Measurements from ENCODE around the gene EARS2.
"Not testable (repeated sequence)": the region's sequence is repeated elsewhere in the genome, so short reads cannot be mapped to it uniquely, and the experiment has no call there.

EARS2 gene

DNA sequence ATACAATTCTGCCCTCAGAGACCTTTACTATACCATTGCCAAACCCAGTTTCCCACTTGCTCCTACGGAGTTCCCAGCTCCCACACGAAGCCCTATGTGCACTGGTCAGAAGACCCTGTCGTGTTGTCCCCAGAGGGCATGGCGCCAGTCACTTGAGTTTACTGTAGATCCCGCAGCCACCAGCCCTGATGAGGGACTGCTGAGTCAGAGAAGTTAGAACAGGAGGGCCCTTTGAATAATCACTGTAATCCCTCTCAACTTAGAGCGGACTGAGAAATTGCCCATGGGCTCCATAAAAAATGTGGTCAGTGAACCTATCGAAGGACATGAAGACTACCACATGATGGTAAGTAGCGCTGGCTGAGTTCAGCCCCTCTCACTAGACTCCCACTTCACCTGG is 9.6 kb upstream of the EARS2 start:
- no peak for DNase-seq

DNA sequence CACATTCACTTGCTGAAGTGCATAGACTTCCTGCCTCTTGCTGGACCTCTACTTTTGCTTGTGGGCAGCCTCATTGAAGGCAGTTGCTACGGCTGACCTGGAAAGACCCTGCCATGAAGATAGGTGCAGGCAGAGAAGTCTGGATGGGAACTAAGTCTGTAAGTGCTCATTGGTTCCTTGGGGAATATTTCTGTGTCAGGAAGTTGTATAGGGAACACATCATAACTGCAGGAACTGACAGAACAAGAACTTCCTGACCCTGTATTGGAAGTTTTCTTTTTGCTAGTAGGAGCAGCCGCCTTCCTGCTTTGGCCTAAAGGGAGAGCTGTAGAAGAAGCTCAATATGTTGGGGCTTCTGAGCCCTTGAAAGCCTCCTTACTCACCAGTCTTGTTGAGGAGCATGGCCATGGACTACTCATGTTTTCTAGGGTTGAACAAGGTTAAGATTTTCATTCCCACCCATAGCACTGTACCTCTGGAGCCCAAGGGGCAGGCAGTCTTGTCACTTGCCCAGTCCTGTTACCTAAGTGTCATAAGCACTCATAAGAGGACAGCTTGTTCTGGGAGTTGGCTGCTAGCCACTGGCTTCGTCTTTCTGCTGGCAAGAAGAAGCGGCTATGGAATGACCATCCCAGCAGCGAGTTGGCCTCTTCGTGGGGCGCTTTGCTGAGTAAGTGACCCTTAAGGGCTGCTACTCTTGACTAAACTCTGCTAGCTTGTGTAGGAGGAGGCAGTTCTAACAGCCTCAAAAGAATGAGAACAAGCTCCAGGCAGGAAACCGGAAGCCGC is 7.6 kb upstream of the EARS2 start:
- no peak for DNase-seq

DNA sequence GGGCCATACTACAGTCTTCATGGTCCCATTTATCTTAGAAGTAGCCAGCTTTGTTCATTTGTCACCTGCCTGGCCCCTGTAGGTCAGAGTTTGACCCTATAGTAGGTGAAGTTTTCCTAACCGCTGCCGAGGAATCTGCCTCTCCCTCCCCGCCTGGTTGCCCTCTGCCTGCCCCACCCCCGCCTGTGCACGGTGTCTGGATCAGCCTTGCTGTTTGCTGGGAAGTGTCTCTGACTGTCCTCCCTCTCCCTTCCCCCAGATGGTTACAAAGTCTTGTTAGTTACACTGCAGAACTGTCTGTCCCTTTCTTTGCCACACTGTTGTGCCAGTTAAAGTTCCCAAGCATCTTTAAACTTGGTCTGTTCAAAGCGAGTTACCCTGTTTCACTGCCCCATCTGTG is 6.0 kb upstream of the EARS2 start:
- DNase-seq: no peak

DNA sequence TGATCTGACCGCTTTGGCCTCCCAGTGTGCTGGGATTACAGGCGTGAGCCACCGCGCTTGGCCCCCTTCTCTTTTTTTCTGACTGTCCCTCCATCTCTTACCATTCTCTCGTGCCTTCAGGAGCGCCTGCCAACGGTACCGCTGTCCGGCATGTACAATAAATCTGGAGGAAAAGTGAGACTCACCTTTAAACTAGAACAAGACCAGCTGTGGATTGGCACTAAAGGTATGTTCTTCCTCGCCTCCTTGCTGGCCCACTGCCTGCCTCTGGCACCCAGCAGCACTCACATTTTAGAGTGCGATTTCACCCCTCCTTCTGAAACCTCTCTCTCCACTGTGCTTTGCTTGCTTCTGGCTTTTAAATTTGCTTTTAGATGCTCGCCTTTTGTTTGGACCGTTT is 5.4 kb upstream of the EARS2 start:
- DNase-seq: no peak

GRCh38 chr16:23561586-23561985 is 4.4 kb upstream of the EARS2 start:
- DNase-seq: no peak

DNA sequence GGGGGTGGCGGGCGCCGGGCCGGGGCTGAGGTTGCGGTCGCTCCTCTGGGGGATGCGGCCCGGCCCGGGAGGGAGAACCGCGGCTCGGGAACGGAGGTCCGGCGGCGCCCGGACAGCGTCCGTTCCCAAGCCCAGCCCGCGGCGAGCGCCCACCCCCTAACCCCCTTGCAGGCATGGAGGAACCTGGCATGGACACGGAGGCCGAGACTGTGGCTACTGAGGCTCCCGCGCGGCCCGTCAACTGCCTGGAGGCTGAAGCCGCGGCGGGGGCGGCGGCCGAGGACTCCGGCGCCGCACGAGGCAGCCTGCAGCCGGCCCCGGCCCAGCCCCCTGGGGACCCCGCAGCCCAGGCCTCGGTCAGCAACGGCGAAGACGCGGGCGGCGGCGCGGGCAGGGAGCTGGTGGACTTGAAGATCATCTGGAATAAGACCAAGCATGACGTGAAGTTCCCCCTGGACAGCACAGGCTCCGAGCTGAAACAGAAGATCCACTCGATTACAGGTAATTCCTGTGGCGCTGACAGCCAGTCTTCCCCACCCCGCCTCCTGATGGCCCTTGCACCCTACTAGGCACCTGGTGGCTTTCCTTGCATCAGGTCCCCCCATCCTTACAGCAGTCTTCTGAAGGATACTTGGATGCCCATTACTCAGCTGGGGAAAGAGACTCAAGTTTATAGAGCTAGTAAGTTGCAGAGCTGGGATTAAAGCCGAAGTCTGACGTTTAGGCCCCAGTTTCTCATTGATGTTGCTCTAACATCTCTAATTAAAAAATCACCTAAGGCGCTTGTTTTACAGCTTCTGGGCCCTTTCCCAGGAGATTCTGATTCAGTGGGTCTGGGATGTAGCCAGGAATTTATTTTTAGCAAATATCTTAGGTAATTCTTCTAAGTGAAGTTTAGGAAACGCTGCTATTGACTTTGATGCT is 891 bp upstream of the EARS2 start:
- no peak for DNase-seq

- no peak for DNase-seq
Measured at GRCh38 chr16:23554536-23554935, 2.6 kb downstream of the EARS2 start.

GRCh38 chr16:23552161-23552560 is 5.0 kb downstream of the EARS2 start:
- DNase-seq: no peak

GRCh38 chr16:23549938-23550337 is 7.2 kb downstream of the EARS2 start:
- no peak for DNase-seq

GRCh38 chr16:23544436-23544835 is 12.7 kb downstream of the EARS2 start:
- no peak for DNase-seq

- DNase-seq: not testable (repeated sequence)
Measured at GRCh38 chr16:23540817-23541178, 16.4 kb downstream of the EARS2 start.

GRCh38 chr16:23539984-23540816 is 16.9 kb downstream of the EARS2 start:
- DNase-seq: no peak

DNA sequence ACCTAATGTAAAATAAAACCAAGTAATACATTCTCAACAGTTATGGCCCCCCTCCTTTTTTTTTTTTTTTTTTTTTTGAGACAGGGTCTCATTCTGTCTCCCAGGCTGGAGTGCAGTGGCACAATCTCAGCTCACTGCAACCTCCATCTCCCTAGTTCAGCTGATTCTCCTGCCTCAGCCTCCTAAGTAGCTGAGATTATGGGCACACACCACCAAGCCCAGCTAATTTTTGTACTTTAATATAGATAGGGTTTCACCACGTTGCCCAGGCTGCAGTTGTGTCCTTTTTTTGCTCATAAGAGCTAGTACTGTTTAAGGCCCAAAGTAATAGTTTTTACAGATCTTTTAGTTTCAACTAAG is 18.3 kb downstream of the EARS2 start:
- no peak for DNase-seq

GRCh38 chr16:23537390-23537789 is 19.8 kb downstream of the EARS2 start:
- DNase-seq: no peak

DNA sequence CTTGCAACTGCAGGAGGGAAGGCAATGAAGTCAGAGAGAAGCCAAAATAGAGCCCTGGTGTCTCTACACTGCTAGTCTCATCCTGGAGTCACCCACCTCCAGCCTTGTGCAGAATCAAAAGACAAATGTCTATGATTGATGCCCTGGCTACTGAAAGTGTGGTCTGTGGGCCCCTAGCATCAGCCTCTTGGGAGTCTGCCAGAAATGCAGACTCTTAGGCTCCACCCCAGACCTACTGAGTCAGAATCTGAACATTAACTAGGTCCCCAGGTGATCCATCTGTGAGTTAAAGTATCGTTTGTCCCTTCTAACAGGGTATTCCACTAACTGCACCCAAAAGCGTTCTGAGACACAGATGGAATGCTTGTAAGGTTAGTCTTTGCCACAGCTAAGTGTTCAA is 21.2 kb downstream of the EARS2 start:
- DNase-seq: no peak

DNA sequence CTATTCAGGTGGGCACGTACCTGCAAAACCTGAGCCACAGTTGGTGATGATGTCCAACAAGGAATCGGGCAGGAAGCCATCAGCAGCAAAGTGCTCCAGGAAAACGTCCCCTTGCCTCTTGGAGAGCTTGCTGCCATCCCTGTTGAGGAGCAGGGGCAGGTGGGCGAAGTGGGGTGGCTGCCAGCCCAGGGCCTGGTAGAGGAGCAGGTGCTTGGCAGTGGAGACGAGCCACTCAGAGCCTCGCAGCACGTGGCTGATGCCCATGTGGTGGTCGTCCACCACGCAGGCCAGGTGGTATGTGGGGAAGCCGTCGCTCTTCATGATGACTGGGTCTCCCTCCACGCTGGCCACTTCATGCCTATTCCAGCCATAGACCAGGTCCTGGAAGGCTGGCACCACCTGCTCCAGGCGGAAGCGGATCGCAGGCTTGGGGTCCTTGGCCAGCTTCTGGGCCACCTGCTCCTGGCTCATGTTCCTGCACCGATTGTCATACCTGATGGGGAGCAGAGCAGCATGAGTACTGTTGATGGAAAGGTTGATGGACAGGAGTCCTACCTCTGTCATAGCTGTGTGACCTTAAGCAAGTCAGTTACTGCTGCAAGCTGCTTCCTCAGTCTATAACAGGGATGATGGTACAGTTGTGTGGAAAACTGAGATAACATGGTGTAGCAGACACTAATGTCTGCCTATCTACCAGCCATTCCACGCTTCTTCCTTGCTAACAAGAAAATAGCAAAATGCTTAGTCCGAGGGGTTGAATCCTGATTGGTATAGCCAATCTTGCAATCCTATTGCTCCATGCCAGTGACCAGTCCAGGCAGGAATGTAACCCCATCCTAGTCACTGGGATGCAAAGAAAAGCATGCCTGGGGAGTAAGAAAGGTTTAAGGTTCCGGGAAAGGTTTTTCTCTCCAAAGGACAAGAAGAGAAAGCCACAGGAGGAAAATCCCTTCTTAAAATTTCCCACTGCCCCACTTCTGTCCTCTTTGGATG is 22.0 kb downstream of the EARS2 start:
- no peak for DNase-seq

DNA sequence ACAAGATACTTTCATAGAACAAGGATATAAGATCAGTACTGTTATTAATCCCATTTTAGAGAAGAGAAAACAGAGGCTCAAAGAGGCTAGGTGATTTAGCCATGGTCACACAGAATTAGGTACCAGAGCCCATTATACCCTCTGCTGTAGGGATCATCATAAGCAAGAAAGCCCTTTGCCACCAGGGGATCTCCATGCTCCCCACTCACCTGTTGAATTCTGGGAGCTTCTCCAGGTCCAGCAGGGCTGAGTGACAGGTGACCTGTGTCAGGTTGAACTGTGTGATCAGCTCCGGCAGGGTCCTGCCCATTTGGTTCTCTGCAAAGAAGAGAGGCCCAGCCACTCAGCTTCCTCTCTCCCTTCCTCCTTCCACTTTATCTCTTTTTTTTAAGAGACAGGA is 24.7 kb downstream of the EARS2 start:
- DNase-seq: no peak

DNA sequence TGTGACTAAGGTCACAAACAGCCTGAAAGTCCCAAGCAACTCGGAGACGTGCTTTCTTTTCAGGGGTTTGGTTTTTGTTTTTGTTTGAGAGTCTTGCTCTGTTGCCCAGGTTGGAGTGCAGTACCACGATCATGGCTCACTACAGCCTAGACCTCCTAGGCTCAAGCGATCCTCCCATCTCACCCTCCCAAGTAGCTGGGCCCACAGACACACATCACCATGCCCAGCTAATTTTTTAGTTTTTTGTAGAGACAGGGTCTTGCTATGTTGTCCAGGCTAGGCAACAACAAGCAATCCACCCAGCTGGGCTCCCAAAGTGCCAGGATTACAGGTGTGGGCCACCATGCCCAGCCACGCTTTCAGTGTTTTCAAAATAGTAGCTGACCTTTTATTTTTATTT is 27.1 kb downstream of the EARS2 start:
- no peak for DNase-seq

- DNase-seq: no peak
Measured at GRCh38 chr16:23528644-23529310, 28.4 kb downstream of the EARS2 start.

GRCh38 chr16:23527961-23528643 is 29.0 kb downstream of the EARS2 start:
- DNase-seq: no peak

GRCh38 chr16:23524886-23525285 is 32.3 kb downstream of the EARS2 start:
- no peak for DNase-seq

Measured in NCI-H446 treated with DMSO at 0.1 percent for 48 hours (cell line).